B cell (primary cell): ENCODE data around the gene TCFL5.

ENCODE experiments used
- EZH2 ChIP-seq: IDR thresholded peaks from 2 replicates; pipeline ENCODE4 v1.6.1; 2012; ENCODE audit warnings: borderline replicate concordance, low read depth, mild to moderate bottlenecking, moderate library complexity, low read length; ENCODE audit not compliant: insufficient read depth, poor library complexity, severe bottlenecking
- TF ChIP-seq, protein P1 (sequence below): fragments of 200-600 bp; IDR thresholded peaks from one replicate; pipeline ENCODE4 v1.8.0; 2022; ENCODE audit warnings: antibody characterized with exemption, mild to moderate bottlenecking

DNA sequence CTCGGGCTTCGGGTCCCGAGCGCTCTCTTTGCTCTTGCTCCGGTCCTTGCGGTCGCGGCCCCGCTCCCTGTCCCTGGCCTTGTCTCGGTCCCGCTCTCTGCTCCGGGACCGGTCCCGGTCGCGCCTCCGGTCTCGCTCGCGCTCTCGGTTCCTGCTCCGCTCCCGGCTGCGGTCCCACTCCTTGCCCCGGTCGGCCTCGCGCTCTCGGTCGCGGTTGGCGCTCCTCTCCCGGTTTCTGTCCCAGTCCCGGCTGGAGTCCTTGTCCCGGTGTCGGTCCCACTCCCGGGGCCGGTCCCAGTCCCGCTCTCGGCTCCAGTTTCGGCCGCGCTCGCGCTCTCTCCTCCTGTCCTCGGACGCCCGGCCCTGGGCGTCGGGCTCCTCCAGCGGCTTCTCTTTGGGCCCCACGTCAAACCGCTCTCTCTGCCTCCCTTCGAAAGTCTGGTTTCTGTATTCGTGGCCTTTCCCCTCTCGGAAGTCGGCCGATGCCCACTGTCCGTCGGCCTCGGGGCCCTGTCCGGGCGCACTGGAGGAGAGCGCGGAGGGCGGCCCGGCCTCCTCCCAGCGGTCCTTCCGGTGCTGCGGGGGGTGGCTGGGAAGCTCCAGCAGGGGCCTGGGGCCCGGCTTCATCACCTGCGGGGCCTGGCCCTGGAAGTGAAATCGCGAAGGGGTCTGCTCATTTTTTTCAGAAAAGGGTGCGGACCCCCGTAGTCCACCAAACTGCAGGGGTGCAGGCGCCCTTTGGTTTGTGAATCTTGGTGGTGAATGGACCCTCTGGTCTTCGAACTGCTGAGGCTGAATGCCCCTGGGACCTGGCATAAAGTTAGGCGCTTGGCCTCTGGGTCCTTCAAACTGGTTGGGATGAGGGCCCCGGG, 17.9 kb upstream of the TCFL5 start:
- TF ChIP-seq, protein P1, sequence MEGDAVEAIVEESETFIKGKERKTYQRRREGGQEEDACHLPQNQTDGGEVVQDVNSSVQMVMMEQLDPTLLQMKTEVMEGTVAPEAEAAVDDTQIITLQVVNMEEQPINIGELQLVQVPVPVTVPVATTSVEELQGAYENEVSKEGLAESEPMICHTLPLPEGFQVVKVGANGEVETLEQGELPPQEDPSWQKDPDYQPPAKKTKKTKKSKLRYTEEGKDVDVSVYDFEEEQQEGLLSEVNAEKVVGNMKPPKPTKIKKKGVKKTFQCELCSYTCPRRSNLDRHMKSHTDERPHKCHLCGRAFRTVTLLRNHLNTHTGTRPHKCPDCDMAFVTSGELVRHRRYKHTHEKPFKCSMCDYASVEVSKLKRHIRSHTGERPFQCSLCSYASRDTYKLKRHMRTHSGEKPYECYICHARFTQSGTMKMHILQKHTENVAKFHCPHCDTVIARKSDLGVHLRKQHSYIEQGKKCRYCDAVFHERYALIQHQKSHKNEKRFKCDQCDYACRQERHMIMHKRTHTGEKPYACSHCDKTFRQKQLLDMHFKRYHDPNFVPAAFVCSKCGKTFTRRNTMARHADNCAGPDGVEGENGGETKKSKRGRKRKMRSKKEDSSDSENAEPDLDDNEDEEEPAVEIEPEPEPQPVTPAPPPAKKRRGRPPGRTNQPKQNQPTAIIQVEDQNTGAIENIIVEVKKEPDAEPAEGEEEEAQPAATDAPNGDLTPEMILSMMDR, result no peak
- TF ChIP-seq EZH2, result no peak
